Rectal smooth muscle tissue (tissue), 1 donor: ENCODE data around the gene GRID1.
"Not testable (repeated sequence)": the region's sequence is repeated elsewhere in the genome, so short reads cannot be mapped to it uniquely, and the experiment has no call there.

Experiments used
- H3K27ac ChIP-seq: one replicate; pipeline ENCODE4 v1.7.0; 2013; ENCODE audit warnings: low read depth, low read length, inconsistent platforms
- H3K27me3 ChIP-seq: one replicate; pipeline ENCODE4 v1.7.0; 2013; ENCODE audit warnings: low read length; ENCODE audit not compliant: control insufficient read depth, insufficient read depth
- H3K36me3 ChIP-seq: one replicate; pipeline ENCODE4 v1.7.0; 2013; ENCODE audit warnings: low read length; ENCODE audit not compliant: control insufficient read depth, insufficient read depth
- H3K4me1 ChIP-seq: one replicate; pipeline ENCODE4 v1.7.0; 2013; ENCODE audit warnings: low read length; ENCODE audit not compliant: control insufficient read depth, insufficient read depth
- H3K4me3 ChIP-seq: one replicate; pipeline ENCODE4 v1.7.0; 2013; ENCODE audit warnings: low read length
- H3K9ac ChIP-seq: one replicate; pipeline ENCODE4 v1.7.0; 2013; ENCODE audit warnings: low read length

Gene GRID1

DNA sequence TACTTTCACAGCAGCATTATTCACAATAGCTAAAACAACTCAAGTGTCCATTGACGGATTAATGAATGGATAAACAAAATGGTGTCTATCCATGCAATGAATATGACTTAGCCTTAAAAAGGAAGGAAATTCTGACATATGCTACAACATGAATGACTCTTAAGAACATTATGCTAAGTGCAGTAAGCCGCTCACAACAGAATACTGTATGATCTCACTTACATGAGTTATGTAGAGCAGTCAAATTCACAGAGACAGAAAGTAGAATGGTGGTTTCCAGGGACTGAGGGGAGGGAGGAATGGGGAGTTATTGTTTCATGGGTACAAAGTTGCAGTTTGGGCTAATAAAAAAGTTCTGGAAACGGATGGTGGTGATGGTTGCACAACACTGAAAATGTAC, 282.0 kb downstream of the GRID1 start:
- H3K36me3 ChIP-seq, result no peaks in the 10 kb centered on the region
- H3K27ac ChIP-seq, result no peak overlapping the region
- H3K27me3 ChIP-seq, result no peaks in the 10 kb centered on the region
- H3K4me3 ChIP-seq, result no peak overlapping the region
- no peak overlapping the region for H3K9ac ChIP-seq
- H3K4me1 ChIP-seq, result no peaks in the 10 kb centered on the region

DNA sequence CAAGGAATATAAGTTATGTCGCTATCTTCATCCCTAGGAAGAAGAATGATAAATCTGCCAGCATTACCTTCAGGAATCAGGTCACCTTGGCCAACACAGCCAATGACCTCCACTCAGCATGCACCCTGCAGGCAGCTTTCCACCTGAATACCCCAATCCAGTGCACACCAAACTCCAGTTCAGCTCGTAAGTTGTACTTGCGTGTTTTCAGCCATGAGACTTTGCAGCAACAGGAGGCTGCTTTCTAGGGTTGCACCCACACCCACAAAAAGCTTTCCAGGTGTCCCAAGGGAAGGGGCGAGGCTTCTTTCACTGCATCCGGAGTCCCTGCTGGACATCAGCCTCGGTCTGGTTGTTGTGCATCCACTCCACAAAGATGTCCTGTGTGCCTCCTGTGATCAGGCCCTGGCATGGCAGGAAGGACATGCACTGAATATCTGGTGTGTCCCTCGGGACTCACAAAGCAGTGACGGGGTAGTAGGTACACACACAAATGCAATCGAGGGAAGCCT, 282.9 kb downstream of the GRID1 start:
- Histone ChIP-seq H3K27ac (no peak overlapping the region), H3K9ac (no peak overlapping the region)

DNA sequence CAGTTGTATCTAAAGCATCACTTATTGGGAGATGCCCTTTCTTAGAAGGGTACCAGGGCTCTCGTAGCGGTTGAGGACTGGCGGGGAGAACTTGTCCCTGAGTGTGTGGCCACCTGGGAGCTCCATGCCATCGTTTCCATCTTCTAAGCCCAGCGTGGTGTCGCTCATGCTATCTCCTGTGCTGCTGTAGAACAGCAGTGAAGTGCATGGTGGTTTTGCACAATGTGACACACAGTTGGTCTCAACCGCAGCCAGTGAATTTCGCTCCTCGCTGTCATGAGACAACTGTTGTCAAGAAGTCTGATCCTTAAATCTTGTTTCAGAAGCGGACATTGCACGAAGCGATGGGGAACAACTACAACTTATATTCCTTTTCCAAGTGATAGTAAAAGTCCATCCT, 283.4 kb downstream of the GRID1 start:
- Histone ChIP-seq H3K27me3 (no peaks in the 10 kb centered on the region), H3K4me3 (no peak overlapping the region), H3K36me3 (no peaks in the 10 kb centered on the region), H3K9ac (no peak overlapping the region), H3K4me1 (no peaks in the 10 kb centered on the region), H3K27ac (no peak overlapping the region)

More for the DNA sequence above, 282.9 kb downstream of the GRID1 start:
- H3K4me1 ChIP-seq, result no peaks in the 10 kb centered on the region
- no peak overlapping the region for H3K4me3 ChIP-seq
- no peaks in the 10 kb centered on the region for H3K27me3 ChIP-seq
- no peaks in the 10 kb centered on the region for H3K36me3 ChIP-seq

DNA sequence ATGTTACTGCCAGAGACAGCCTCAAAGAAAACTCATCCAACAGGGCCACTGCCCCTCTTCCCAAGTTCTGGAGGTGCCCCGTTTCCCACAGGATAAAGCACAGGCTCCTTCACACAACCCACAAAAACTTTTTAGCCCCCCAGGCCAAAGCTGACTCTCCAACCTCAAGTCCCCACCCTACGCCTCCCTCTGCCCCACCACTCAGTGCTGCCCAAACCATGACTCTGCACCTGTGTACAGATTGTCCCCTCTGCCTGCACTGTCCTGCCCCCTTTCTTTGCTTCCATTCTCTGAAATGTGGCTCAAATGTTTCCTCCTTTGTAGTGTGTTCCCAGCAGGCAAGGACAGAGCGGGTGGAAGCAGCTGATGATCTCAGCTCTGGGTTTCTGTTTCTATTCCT, 284.0 kb downstream of the GRID1 start:
- H3K27ac ChIP-seq, result no peak overlapping the region
- no peak overlapping the region for H3K4me3 ChIP-seq

DNA sequence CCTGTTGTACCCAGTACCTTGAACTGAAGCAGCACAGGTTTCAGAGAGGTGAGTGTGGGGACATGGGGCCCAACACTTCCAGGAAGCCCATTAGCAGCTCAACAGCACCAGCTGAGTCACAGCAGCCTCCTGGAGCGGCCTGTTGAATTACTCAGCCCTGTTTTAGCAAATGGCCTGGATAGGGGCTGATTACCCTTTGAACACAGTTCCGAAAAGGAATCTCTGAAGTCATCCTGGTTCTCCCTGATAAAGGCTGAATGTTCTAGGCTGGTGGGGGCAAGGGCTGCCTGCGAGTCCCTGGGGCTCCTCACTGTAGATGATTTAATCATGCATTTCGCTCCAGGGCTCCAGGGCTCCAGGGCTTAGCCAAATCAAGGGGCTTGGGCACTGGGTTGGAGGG, 287.5 kb downstream of the GRID1 start:
- Histone ChIP-seq H3K4me1 (no peaks in the 10 kb centered on the region), H3K36me3 (no peaks in the 10 kb centered on the region), H3K27me3 (no peaks in the 10 kb centered on the region), H3K9ac (no peak overlapping the region), H3K4me3 (no peak overlapping the region), H3K27ac (no peak overlapping the region)

More for the DNA sequence above, 284.0 kb downstream of the GRID1 start:
- Histone ChIP-seq H3K4me1 (no peaks in the 10 kb centered on the region), H3K9ac (no peak overlapping the region), H3K36me3 (no peaks in the 10 kb centered on the region), H3K27me3 (no peaks in the 10 kb centered on the region)

DNA sequence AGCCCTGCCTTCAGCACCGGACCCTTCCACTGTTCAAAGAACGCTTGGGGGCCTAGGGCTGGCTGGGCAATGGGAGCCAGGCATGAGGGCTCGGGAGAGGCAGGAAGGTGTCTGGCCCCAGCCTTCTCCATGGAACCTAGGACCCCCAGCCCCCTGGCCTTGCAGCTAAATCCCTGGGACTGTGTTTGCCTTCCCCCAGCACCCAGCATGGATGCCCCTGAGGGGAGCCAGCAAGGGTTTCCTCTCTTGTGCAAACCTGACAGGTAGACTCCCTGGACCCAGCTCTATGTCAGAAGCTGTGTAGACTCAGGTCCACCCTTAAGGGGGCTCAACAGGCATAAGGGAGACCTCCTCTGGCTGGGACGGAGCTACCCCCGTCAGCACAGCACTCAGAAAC, 288.0 kb downstream of the GRID1 start:
- Histone ChIP-seq H3K27ac (no peak overlapping the region), H3K27me3 (no peaks in the 10 kb centered on the region), H3K4me1 (no peaks in the 10 kb centered on the region), H3K36me3 (no peaks in the 10 kb centered on the region), H3K9ac (no peak overlapping the region), H3K4me3 (no peak overlapping the region)

DNA sequence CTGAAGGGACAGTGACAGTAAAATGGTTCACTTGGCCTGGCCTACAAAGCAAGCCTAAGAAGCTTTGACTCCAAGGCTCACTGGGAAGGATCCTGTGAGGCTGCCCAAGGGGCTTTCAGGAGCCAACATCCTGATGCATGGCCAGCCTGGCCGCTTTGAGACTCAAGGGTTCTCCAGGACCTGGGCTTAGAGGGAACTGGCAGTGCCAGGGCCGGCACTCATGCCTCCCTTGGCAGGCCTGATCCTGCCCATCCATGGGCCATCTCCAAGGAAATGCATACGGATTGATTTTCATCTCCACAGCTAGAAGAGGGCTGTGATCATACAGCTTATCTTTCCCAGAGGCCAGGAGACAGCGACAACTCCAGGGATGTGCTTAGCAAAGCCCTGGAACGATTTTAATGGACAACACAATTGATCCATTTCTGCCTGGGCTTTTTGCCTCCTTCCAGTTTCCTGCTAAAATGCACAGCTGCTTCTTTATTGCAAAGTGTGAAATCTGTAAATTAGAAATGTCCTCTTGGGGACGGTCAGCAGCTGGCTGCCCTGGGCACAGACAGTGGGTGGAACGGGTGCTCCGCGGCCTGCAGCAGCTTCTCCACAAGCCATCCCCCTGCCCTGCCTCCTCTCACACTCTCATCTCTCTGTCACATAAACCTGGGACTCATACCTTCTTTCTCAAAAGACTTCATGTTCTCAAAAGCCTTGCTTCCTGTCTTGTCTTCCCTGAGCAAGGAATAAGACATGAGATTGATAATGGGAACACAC, 288.5 kb downstream of the GRID1 start:
- H3K4me1 ChIP-seq, result no peaks in the 10 kb centered on the region
- no peak overlapping the region for H3K27ac ChIP-seq
- no peaks in the 10 kb centered on the region for H3K36me3 ChIP-seq
- no peak overlapping the region for H3K9ac ChIP-seq
- no peak overlapping the region for H3K4me3 ChIP-seq
- no peaks in the 10 kb centered on the region for H3K27me3 ChIP-seq

DNA sequence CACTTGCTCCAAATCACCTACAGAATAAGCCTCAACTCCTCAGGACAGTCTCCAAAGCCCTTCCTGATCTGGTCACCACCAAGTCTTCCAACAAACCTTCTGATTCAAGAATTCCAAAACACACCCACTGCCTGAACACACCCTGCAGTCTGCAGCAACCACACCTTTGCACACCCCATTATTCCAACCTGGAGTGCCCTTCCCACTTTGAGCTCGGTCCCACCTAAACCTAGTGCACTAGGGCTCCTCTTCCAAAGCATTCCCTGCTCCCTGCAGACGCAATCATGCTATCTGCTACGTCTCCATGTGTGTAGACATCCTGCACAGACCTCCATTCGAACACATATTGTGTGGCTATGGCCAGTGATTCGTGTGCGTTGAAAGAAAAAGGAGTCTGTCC, 289.3 kb downstream of the GRID1 start:
- H3K36me3 ChIP-seq, result no peaks in the 10 kb centered on the region
- H3K27ac ChIP-seq, result no peak overlapping the region
- no peaks in the 10 kb centered on the region for H3K4me1 ChIP-seq
- H3K27me3 ChIP-seq, result no peaks in the 10 kb centered on the region
- H3K9ac ChIP-seq, result no peak overlapping the region
- no peak overlapping the region for H3K4me3 ChIP-seq

DNA sequence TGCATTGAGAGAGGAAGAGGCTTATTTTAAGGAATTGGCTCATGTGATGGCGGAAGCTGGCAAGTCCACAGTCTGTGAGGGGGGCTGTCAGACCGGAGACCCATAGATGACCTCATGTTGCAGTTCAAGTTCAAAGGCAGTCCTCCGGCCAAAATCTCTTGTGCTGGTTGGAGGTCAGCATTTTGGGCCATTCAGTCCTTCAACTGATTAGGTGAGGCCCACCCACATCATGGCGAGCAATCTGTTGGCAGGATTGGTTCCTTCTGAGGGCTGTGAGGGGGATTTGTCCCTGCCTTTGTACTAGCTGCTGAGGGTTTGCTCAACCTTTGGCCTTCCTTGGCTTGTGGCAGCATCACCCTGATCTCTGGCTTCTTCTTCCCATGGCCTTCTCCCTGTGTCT, 290.1 kb downstream of the GRID1 start:
- H3K36me3 ChIP-seq, result not testable (repeated sequence)

DNA sequence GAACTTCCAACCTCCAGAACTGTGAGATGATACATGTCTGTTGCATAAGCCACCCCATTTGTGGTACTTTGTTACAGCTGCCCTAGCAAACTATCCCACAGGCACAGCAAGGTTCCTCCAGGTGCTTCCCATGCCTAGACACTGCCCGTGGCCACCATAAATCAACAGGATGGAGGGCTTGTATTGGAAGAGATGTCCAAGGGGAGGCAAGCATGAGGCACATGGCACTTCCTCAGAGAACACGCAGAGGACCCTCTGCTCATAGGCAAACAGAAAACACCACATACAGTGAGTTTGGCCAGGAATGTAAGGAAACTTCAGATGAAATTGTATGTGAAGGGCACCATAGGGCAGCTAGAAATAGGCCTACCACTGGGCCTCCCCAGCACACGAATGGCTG, 291.1 kb downstream of the GRID1 start:
- no peak overlapping the region for H3K4me3 ChIP-seq

More for the DNA sequence above, 290.1 kb downstream of the GRID1 start:
- not testable (repeated sequence) for H3K27ac ChIP-seq, H3K9ac ChIP-seq, H3K27me3 ChIP-seq, H3K4me3 ChIP-seq, H3K4me1 ChIP-seq

DNA sequence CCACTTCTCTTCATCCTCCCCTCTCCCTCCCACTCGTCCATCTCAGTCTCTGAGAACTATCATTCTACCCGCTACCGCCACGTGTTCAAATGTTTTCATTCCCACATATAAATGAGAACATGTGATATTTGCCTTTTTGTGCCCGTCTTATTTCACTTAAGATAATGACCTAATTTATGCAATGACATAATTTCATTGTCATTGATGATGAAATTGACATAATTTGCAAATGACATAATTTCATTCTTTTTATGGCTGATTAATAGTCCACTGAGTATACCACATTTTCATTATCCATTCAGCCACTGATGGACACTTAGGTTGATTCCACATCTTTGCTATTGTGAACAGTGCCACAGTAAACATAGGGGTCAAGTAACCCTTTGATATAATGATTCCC, 292.3 kb downstream of the GRID1 start:
- Histone ChIP-seq H3K36me3 (no peaks in the 10 kb centered on the region), H3K9ac (no peak overlapping the region), H3K27ac (no peak overlapping the region), H3K4me3 (no peak overlapping the region), H3K4me1 (no peaks in the 10 kb centered on the region), H3K27me3 (no peaks in the 10 kb centered on the region)

More for the DNA sequence above, 291.1 kb downstream of the GRID1 start:
- Histone ChIP-seq H3K27ac (no peak overlapping the region), H3K27me3 (no peaks in the 10 kb centered on the region), H3K4me1 (no peaks in the 10 kb centered on the region), H3K9ac (no peak overlapping the region), H3K36me3 (no peaks in the 10 kb centered on the region)

DNA sequence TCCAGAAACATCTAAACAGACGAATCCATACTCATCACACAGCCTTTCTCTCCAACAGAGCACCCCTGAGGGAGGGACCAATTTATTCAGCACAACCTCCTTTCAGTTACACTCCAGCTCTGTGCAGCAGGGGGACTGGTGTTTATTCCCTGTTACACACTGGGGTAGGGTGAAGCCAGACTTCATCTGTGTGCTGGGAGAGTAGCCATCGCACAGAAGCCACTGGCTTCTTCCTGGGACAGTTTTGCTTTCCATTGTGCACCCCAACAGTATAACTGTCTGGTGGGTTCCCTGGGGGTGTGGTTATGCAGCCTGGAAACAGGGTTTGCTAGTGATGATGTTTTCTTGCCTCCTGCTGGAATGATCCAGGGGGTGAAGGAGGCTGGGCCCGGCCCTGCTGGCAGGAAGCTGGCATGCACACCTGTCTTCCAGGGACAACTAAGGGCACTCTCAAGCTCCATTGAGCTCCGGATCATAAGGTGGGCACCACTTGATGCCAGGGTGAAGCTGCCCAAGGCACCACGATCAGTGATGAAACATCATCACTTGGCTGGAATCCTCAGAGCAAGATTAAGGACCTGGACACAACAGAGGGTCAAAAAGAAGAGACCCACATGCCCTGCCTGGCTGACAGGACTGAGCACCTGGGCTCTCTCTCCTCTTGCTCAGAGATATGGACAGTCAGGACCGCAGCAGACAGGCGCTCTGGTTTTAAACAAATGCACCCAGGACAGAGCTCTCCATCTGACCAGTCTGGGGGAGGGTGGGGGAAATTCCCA, 293.2 kb downstream of the GRID1 start:
- no peak overlapping the region for H3K4me3 ChIP-seq
- H3K27ac ChIP-seq, result no peak overlapping the region
- H3K36me3 ChIP-seq, result no peaks in the 10 kb centered on the region
- H3K9ac ChIP-seq, result no peak overlapping the region
- no peaks in the 10 kb centered on the region for H3K4me1 ChIP-seq
- H3K27me3 ChIP-seq, result no peaks in the 10 kb centered on the region
